ENCODE measurements around the gene TBP.
"Not testable (repeated sequence)": the region's sequence is repeated elsewhere in the genome, so short reads cannot be mapped to it uniquely, and the experiment has no call there.

TBP gene

GRCh38 chr6:170612256-170612804 is 58.2 kb downstream of the TBP start:
- DNase-seq = not testable (repeated sequence)

GRCh38 chr6:170616020-170616554 is 61.9 kb downstream of the TBP start:
- DNase-seq = not testable (repeated sequence)

Data from HCEC 1CT (cell line).